NCI-H774 (cell line): ENCODE data around the gene JMJD1C.
A peak's percentile ranks its signal among the peaks of the same experiment; 100 is the strongest.

Experiments used
- DNase-seq: peaks from one replicate; lab custom pipeline; 2025; lab: John Stamatoyannopoulos, UW

Gene JMJD1C

DNA sequence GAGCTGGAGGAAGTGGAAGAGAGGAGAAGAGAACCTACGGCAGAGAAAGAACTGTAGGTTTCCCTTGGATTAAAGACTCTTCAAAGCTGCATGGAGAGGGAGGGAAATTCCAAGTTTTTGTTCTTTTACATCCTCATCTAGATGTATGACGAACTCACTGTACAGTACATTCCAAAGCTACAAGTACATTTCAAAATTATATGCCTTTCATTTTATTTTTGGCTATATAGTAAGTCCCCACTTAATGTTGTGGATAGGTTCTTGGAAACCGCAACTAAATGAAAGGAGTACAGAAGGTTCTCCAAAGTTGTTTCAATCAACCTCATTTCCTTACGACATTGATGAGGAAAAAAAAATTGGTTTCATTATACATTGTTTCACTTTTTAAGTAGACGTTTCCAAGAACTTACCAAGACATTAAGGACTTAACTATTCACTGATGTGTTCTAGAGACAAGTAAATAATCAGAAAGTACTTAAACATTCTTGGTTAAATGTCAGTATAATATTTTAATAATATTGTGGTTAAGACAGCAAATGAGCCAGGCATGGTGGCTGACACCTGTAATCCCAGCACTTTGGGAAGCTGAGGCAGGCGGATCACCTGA lies 16.1 kb upstream of the JMJD1C start:
- no peak for DNase-seq

DNA sequence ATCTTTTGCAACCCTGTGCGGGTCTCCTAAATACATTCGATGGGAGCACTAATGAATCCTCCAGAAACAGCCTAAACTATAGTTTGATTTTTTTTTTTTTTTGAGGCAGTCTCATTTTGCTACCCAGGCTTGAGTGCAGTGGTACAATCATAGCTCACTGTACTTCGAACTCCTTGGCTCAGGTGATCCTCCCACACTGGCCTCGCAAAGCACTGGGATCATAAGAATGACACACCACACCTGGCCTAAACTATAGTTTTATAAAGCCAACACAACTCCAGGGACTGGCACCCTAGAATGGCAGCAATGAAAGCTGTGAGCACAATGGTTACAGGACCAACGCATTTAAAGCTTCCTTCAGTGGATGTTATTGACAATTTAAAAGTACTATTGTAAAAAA lies 14.5 kb upstream of the JMJD1C start:
- no peak for DNase-seq

DNA sequence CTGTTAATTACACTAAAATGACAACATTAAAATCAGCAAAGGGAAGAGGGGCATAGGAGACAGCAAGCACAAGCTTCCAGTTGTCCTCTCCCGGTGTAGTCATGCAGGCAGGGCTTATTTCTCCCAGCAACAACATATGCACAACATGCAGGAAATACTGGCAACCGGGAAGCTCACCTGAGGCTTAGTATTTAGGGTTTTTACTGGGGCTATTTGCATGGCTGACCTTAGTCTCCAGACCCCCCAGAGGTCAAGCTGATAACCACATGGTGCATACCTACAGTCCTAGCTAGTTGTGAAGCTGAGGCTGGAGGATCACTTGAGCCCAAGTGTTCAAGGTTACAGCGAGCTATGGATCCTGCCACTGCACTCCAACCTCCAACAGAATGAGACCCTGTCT lies 12.8 kb upstream of the JMJD1C start:
- DNase-seq = no peak

DNA sequence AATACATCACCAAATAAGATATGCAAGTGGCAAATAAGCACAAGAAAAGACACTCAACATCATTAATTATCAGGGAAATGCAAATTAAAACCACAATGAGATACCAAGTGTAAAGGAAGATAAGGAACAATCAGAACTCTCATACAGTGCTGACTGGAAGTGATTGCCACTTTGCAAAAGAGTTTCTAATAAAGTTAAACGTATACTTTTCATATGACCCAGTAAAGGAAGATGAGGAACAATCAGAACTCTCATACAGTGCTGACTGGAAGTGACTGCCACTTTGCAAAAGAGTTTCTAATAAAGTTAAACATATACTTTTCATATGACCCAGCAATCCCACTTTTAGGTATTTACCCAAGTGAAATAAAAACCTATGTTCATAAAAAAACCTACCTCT lies 12.2 kb upstream of the JMJD1C start:
- no peak for DNase-seq

DNA sequence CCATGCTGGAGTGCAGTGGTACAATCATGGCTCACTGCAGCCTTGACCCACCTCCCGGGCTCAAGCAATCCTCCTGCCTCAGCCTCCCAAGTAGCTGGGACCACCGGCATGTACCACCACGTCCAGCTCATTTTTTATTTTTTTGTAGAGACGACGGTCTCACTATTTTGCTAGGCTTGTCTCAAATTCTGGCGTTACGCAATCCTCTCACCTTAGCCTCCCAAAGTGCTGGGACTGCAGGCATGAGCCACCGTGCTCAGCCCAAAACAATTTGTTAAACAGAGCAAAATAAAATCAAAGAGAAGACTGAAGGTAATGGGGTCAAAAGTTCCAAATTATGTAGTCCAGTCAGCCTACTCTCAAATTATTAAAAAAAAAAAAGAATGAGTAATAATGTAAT lies 8.7 kb upstream of the JMJD1C start:
- DNase-seq = no peak

DNA sequence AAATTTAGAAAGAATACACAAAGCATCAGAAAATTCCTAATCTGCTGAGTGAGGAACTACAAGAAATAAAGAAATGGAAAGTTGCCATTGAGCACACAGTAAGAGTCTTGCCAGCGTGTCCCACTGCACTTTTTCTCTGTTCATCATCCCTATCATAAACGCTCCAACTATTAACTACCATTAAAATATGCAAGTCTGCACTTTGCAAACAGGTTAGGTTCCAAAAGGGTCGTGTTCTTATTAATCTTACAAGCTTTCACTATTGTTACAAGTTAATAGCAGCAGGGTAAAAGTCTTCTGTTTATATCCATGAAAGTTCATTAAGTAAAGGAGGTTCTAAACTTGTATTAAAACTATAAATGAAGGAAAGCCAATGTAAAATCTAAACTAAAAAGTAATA lies 5.2 kb upstream of the JMJD1C start:
- DNase-seq = no peak

DNA sequence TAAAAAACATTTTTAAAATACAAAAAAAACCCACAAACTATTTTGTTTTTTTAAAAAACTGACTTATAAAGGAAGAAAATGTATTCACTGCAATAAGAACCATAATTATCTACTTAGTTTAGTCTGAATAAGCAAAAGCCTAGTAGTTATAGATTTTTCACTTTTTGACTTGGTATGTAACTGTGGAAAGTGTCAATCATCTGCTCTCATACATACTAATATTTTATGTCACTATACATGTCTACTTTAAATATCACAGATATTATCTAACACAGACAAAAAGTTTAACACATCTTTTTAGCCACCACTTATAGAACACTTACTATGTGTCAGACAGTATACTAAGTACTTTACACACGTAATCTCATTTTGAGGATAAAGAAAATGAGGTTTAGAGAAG lies 3.2 kb upstream of the JMJD1C start:
- no peak for DNase-seq

DNA sequence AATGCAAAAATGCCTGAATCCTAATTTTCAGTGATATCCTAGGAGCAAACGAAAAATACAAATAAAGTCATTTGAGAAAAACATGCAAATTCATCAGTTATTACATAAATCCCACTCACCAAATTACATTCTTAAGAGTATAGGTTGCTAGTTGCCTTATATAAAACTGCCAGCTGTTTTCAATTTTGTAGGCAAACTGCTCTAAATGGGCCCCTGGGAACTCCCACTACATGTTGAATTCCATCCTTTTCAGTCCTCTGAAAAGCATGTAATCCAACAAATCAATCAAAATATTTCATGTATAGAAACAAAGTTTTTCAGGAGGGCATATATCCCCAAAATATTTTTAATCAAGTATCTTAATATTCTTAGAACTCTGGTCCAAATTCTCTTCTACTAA lies 2.1 kb upstream of the JMJD1C start:
- DNase-seq = no peak

DNA sequence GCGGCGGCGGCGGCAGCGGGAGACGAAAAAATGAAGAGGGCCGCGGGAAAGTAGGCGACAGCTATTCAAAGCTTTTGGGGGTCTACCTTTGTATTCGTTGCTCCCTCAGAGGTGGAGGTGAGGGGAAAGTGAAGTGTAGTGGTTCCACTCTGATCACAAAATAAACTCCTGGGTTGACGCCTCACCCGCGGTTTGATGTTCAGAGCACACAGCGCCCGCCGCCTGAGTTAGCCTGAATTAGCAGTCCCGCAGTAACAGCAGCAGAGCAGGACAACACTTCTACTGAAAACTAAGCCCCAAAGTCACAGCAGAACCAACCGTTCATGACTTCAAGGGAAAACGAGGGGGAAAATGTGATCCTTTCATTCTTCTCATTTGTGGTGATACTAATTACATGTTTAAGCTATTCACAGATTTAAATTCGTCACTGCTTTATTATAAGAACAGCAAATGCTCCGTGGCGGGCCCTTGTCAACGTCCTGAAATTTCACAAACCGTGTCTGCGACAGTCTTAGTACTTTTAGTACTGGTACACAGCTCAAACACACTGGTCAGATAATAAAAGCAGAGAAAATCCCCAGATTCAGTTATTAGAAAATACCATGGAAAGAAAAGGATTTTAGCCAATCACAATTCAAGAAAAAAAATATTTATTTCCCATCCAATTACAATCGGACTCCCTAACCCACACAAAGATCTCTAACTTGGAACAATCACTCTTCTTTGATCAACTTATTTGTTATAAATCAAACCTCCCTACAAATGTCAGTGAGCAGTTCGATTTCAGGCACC lies 563 bp upstream of the JMJD1C start:
- DNase-seq = peak; percentile 64

DNA sequence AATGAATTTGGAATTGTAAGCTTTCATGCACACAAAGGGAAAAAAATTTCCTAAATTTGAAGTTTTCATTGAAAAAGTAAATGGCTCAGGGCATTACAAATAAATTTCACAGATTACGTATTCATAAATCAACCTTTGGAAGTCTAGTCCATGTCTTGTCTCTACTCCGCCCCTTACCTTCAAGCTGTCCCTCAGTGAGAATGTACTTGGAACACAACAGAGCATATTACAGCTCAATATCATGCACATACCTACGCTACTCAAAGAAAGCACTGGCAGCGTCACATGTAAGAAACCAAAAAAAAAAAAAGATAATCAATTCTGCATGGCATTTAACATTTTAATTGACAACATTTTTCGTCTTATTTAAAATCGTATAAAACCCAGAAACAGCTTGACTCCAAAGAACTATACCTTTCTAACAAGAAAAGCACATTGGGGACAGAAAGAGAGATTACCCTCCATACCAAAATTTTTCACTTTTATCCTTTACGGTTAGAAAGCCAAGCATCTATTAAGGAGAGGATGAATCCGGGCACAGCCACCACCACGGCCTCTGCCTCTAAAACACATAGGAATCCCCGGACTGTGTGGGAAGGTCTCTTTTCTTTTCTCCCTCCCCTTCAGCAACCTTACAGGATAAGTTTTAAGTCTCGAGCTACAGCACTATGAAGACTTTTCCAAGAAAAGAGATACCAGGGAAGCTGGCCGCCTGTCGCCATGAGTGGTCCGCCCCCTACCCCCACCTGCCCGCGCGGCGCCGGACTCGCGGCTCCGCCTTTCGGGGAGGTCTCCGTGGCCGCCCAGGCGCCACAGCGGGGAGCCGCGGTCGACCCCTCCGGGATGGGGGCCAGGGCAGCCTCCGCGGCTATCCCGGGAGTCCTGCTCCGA lies 1.1 kb downstream of the JMJD1C start:
- no peak for DNase-seq

DNA sequence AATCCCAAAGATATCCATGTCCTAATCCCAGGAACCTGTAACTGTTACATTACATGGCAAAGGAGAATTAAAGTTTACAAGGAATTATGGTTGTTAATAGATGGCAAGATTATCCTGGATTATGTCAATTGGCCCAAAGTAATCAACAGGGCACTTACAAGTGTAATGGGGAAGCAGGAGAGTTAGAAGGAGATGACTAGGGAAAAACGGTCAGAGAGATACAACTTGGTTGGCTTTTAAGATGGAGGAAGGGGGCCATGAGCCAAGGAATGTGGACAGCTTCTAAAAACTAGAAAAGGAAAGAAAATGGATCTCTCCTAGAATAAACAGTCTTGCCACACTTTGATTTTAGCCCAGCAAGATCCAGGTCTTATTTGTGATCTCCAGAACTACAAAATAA lies 3.3 kb downstream of the JMJD1C start:
- no peak for DNase-seq

DNA sequence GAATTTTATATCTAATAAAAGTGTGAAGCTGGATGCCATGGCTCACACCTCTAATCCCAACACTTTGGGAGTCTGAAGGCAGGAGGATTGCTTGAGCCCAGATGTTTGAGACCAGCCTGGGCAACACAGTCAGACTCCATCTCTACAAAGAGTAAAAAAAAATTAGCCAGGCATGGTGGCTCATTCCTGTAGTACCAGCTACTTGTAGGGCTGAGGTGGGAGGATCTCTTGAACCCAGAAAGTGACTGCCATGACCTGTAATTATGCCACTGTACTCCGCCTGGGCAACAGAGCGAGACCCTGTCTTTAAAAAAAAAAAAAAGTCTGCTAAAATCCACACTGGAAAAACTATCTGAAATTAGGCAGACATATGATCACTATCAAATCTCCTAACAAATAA lies 7.6 kb downstream of the JMJD1C start:
- no peak for DNase-seq

DNA sequence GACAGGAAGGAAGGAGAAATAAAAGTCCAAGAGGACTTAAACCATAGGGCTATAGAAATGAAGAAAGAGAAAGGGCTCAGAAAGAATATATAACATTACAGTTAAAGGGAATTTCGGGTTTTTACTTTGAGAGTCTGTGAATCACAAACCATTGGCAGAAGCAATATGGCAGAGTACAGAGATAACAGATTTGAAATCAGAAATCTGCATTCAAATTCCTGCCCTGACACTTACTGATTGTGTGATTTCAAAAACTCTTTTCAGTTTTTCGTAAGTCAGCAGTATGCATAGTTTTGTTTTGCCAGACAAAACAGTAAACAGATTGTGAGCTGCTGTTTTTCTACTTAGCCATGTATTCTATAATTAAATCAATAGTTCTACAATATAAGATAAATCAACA lies 8.2 kb downstream of the JMJD1C start:
- no peak for DNase-seq

DNA sequence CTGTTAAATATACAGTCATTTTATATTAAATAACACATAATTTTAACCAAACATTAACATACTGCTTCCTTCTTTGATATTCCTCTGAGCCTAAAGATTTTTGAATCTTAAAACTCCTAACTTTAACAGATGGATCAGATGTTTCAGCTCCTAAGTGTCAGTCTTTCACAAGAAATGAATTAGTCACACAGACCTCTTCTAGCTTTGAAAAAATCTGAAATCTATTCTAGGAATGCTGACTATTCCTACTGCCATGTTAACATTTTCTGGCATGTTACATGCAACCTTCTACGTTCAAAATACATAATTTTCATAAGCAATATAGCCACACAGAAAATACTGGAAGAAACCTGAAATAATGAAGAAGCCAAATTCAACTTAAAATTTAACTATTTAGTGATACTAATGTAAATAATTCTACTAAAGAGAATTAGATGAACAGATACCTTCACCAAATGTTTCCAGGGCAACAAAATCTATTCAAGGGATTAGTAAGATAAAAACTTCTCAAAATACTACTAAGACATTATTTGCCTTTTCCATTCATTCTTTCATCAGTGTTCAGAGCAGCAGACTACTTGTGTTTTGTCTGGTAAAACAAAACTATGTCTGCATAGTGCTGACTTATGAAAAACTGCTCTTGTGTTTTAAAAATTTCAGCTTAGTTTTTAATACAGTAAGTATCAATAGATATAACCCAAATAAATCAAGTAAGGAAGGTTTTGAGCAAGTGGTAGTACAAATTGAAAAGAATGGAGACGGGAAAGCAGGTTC lies 9.2 kb downstream of the JMJD1C start:
- no peak for DNase-seq

DNA sequence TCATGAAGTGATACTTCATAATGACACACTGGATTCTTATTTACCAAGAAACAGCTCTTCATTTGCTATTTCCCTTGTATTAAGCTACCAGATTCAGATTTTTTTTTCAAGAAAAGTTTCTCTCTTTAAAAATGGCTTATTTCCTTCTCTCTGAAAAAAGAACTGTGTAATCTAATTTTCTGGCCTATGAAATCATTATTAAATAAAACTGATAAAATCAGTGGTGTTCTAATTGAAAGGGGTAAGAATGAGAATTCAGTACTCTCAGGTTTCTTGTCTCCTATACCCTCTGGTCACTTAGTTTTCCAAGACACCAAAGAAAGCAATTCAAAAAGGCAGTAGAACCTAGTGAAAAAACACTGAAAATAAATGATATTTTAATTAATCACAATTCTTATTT lies 10.3 kb downstream of the JMJD1C start:
- DNase-seq = no peak

DNA sequence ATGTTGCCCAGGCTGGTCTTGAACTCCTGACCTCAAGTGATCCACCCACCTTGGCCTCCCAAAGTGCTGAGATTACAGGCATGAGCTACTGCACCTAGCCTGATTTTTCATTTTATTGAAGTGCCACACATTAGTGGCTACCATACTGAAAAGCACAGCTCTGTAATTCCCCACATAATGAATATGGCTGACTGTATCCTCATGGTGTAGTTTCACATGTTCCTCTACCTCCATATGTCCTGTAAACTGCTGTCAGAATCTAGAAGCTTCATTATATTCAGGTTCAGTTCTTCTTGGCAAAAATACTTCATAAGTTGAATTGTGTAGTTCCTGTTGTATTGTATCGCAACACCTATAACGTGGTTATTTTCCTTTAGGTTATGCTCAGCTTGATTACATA lies 11.1 kb downstream of the JMJD1C start:
- DNase-seq = no peak

DNA sequence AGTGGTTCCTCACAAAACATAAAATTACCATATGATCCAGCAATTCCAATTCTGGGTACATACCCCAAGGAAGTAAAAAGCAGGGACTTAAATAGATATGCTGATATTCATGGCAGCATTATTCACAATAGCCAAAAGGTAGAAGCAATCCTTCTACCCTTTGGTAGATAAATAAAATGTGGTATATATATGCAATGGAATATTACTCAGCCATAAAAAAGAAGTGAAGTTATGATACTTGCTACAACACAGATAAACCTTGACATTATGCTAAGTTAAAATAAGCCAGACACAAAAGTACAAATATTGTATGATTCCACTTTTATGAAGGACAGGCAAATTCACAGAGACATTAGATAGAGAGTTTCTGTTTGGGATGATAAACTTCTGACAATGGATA lies 13.3 kb downstream of the JMJD1C start:
- DNase-seq = no peak

DNA sequence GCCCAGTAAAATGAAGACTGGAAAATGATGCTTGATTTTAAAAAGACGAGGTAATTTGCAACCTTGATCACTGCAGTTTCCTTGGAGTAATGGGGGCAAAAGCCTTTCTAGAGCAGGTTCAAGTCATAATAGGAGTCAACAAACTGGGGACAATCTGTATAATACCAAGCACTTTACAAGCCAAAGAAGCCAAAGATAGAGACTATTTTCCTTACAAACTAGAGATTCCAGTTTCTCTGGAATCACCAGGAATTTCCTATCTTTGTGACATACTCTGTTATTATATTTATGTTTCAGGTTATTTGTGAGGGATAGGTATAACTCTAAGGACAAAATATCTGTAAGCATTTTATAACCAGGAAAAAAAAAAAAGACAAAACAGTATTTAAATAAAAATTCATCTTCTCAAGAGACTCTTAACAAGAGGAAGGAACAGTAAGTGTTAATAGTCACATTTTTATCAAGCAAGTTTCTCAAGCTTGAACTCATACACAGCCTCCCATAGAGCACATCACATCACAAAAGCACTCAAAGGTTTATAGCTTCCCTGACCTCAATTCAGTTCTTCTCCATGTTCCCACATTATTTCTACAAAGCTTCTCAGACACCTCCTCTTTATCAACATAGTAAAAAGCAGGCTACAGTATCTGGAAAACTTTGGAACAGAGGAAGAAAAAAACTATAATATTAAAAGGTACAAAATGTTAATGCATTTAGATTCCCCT lies 18.9 kb downstream of the JMJD1C start:
- no peak for DNase-seq

DNA sequence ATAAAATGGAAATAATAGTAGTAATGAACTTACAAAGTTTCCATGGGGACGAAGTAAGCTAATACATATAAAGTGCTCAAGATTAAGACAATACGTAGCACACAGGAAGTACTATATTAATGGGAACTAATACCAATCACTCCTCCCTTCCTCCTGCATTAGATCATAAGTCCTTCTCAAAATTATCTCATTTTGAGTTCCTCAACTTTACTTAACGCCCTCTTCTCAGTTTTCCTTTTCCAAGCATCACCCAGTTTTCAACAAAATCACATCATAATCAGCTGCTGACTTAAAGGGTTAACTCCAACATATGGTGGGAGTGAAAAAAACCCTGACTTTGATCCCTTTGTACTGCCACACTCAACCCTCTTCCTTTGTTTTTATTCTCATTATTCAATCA lies 24.4 kb downstream of the JMJD1C start:
- no peak for DNase-seq

DNA sequence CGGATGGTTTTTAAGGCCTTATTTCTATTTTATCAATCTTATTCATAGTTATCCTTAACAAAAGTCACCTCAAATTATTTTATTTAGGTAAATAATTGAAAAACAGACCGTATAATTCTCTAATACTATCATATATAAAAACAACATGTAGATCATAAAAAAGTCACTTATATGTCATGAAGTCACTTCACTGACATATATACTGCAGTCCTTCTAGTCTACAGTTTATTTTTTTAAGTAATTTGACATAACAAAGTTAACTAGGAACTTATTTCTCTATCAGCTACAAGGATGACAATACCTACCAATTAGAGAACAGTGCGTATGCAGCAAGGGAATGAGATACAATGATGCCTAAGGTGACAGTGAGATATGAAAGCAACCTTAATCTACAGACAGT lies 26.2 kb downstream of the JMJD1C start:
- no peak for DNase-seq
